Measurements from ENCODE around the gene CAPN3.

CAPN3 gene

DNA sequence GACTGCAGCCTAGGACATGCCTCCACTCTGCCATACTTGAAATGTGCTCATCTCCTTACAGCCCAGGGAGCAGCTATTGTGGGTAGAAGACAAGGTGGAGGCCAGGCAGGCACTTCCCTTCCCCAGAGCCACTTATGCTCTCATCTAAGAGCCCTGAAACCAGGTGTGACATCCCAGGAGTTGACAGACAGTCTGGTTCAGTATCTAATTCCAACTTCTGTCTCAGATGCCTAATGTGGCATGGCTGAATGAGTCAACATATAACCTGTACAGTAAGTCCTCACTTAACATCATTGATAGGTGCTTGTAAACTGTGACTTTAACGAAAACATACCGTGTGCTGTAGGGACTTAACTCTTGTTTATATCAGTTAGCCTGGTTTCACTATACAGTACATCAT lies 1.2 kb upstream of the CAPN3 start:
- no peak for DNase-seq (ENCODE audit: low spot score)

- no peak for DNase-seq (ENCODE audit: low spot score)
Observed at GRCh38 chr15:42359985-42360384, 684 bp downstream of the CAPN3 start.

- no peak for DNase-seq (ENCODE audit: low spot score)
Observed at GRCh38 chr15:42360535-42361112, 1.3 kb downstream of the CAPN3 start.

DNA sequence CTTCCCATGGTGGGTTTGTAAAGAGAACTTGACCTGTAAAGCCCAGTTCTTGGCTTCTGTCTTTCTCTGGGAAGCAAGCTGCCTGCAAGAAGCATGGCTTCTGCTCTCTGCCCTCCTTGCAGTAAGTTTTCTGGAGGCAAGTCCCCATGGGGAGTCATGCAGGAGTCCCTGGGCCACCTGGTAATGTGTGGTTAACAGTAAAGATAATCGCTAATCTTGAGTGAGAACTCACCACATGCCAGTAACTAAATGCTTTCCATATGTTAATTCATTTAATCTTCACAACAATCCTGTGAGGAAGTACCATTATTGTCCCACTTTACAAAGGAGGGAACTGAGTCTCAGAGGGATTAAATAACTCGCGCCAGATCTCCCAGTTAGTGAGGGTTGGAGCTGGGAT lies 4.2 kb downstream of the CAPN3 start:
- no peak for DNase-seq (ENCODE audit: low spot score)

GRCh38 chr15:42363942-42364341 lies 4.6 kb downstream of the CAPN3 start:
- no peak for DNase-seq (ENCODE audit: low spot score)

DNA sequence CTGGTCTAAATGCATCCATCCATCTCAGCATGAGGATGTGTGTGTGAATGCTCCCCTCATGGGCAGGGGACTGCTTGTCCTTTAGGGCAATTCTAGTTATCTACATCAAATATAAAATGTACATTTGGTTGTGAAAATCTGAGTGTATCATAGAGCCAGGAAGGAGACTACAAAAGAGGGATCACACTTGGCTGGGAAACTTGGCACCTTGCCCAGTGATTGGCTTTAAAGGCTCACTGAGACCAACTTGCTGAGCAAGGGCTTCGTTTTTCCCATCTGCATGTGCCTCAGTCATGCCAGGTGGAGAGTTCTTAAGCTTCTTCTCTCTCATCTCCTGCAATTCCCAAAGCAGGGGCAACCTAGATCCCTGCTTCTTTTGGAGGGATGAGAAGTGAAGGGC lies 5.2 kb downstream of the CAPN3 start:
- no peak for DNase-seq (ENCODE audit: low spot score)

DNA sequence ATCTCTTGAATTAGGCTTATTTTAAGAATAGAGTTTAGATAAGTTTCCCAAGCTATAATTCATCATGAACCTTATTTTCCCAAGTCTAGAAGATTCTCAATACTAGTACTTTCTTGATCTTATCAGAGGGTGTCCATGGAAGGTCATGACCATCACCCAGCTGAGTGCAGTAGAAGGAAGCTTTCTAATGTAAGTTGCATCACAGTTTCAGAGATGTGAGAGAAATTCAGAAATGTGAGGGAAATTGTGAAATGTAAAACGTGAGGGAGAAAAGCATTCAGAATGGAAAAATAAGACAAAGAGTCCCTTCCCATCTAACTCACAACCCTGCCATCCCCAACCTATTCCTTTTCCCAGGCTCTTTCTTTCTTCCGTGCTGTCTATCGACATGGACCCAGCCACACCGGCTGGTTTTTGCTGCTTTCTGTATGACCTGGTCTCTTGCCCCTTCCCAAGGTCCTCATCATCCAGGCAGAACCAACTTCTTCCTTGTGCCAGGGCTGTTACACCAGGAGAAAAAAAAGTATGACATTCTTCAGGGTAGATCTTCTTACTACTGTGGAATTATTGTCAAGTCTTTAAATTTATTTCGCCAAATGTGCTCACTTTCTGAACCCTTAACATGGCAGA lies 6.7 kb downstream of the CAPN3 start:
- DNase-seq (ENCODE audit: low spot score), result no peak

- DNase-seq (ENCODE audit: low spot score), result no peak
Observed at GRCh38 chr15:42367041-42367440, 7.7 kb downstream of the CAPN3 start.

DNA sequence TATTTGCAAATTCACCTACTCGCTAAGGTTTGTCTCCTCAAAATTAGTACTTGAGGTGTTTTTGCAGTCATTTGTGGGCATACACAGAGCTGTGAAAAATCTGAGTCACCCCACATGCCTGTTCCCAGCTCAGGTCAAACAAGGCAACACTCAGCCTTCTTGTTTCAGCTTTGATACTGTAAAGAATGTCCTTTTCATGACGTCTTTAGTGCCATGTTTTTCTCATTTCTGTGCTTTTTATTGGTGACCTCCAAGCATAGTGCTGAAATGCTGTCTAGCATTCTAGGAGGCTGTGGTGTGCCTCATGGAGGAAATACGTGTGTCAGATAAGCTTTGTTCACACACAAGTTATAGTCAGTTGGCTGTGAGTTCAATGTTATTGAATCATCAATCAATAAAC lies 8.8 kb downstream of the CAPN3 start:
- no peak for DNase-seq (ENCODE audit: low spot score)

GRCh38 chr15:42371096-42371495 lies 11.8 kb downstream of the CAPN3 start:
- DNase-seq (ENCODE audit: low spot score), result no peak

GRCh38 chr15:42373274-42373673 lies 14.0 kb downstream of the CAPN3 start:
- DNase-seq (ENCODE audit: low spot score), result no peak

DNA sequence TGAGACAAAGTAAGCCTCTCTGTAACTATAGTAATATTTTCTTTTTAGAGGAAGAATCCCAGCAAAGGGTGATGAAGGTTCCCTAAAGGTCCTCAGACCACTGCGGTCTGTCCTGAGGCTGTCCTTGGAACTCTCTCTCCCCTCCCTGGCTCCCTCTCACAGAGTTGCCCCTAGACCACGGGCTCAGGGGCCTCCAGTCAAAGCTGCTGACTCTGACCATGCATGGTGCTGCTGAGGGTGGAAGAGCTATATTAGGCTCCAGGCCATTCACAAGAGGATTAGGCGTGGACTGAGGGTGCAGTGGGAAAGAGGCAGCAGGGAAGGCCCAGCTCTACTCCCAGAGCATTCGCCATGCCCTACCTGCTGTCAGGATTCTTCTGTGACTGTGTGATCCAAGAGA lies 14.6 kb downstream of the CAPN3 start:
- DNase-seq (ENCODE audit: low spot score), result no peak

DNA sequence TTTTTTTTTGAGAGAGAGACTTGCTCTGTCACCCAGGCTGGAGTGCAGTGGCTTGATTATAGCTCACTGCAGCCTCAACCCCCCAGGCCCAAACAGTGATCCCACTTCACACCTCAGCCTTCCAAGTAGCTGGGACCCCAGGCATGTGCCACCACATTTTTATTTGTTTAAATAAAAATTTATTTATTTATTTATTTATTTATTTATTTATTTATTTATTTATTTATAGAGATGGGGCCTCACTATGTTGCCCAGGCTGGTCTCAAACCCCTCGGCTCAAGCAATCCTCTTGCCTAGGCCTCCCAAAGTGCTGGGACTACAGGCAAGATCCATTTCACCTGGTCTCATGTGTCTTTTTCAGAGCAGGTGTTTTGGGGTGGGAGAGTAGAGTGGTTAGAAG lies 15.5 kb downstream of the CAPN3 start:
- DNase-seq (ENCODE audit: low spot score), result no peak

DNA sequence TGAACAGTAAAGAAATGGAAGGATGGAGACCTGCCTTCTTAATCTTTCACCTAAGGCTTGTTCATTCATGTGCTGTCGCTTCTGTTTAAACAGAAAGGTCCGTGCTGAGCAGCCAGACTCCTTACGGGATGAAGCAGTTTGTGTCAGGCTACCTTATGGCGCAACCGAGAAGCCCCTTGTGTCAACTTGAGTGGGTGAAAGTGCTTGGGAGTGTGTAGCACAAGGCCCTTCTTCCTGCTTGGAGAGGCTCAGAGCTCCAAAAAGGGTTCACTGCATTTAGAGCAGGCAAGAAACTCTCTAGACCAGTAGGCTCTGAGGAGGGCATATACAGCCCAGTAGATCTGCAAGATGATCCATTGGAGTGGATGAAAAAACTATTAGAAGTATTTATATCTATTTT lies 16.0 kb downstream of the CAPN3 start:
- DNase-seq (ENCODE audit: low spot score), result no peak

DNA sequence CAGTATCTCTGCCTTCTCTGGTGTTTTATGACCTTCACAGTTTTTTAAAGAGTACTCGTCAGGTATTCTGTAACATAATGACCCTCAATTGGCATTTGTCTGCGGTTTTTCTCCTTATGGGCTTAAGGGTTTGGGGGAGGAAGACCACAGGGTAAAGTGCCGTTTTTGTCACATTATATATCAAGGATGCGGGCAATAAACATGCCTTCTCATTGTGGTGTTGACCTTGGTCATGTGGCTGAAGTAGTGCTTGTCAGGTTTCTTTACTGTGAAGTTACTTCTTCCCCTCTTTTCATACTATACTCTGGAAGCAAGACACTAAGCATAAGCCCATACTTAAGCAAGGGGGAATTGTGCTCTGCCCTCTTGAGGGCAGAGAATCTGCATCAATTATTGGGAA lies 16.6 kb downstream of the CAPN3 start:
- no peak for DNase-seq (ENCODE audit: low spot score)

- no peak for DNase-seq (ENCODE audit: low spot score)
Observed at GRCh38 chr15:42378011-42378410, 18.7 kb downstream of the CAPN3 start.

- no peak for DNase-seq (ENCODE audit: low spot score)
Observed at GRCh38 chr15:42384597-42384996, 25.3 kb downstream of the CAPN3 start.

- peak; percentile 9 for DNase-seq (ENCODE audit: low spot score)
Observed at GRCh38 chr15:42385206-42385979, 26.1 kb downstream of the CAPN3 start.

DNA sequence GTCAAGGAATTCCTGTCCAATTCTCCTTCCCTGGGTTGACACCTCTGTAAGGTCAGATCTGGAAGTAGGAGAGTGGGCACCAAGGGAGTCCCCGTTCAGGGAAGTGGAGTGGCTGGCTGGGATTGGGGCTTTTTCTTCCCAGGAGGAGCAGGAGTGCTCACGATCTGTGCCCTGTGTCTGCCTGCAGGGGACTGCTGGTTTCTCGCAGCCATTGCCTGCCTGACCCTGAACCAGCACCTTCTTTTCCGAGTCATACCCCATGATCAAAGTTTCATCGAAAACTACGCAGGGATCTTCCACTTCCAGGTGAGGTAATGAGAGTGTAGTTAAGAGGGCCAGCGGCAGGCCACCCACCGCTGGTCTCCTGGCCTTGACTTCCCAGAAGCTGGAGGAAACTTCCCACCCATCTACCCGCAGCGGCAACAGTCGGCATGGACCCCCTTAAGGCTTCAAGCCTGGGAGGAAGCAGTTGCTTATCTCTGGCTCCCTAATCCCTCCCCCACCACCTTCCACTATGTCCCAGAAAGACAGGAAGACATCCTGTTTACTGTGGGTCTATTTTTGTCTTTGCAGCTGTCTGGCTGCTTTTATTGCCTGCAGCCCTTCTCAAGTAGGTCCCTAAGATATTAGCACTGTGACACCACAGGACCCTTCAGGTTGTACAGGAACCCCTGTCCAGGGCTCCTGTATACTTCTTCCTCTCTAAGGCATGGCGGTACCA lies 26.8 kb downstream of the CAPN3 start:
- no peak for DNase-seq (ENCODE audit: low spot score)

GRCh38 chr15:42387603-42388002 lies 28.3 kb downstream of the CAPN3 start:
- no peak for DNase-seq (ENCODE audit: low spot score)

- no peak for DNase-seq (ENCODE audit: low spot score)
Observed at GRCh38 chr15:42392309-42393024, 33.2 kb downstream of the CAPN3 start.

GRCh38 chr15:42394106-42394505 lies 34.8 kb downstream of the CAPN3 start:
- DNase-seq (ENCODE audit: low spot score), result no peak

Measured in CD4-positive, alpha-beta T cell treated with Interleukin-2 at 100 ng/mL for 4 hours (primary cell).